SK-N-SH treated with all-trans-retinoic acid at 6 μM for 48 hours (cell line): Measurements from ENCODE around the gene TMX4.

ENCODE experiments used
- ARNTL ChIP-seq: fragments of 450-650 bp; formaldehyde crosslinking; IDR thresholded peaks from 2 replicates; pipeline ENCODE4 v1.5.0; 2020; ENCODE audit warnings: low read depth, mild to moderate bottlenecking, moderate library complexity, borderline replicate concordance
- BACH2 ChIP-seq: fragments of 250-450 bp; sonication (Bioruptor Pico); IDR thresholded peaks from 2 replicates; pipeline ENCODE4 v1.9.0; 2021; ENCODE audit warnings: mild to moderate bottlenecking, borderline replicate concordance
- CSDC2 ChIP-seq: fragments of 250-450 bp; sonication (Bioruptor Pico); IDR thresholded peaks from 2 replicates; pipeline ENCODE4 v1.5.0; 2020; ENCODE audit warnings: mild to moderate bottlenecking, moderate library complexity
- ESRRG ChIP-seq: fragments of 250-450 bp; sonication (Bioruptor Pico); IDR thresholded peaks from 2 replicates; pipeline ENCODE4 v1.6.1; 2021; ENCODE audit warnings: mild to moderate bottlenecking
- SNAI2 ChIP-seq: fragments of 250-450 bp; sonication (Bioruptor Pico); IDR thresholded peaks from 2 replicates; pipeline ENCODE4 v1.5.0; 2020; ENCODE audit warnings: mild to moderate bottlenecking, moderate library complexity
- TCF4 ChIP-seq: fragments of 250-450 bp; sonication (Bioruptor Pico); IDR thresholded peaks from 2 replicates; pipeline ENCODE4 v1.8.0; 2021; ENCODE audit warnings: mild to moderate bottlenecking, moderate library complexity, borderline replicate concordance
- TOX ChIP-seq: fragments of 250-450 bp; sonication (Bioruptor Pico); IDR thresholded peaks from 2 replicates; pipeline ENCODE4 v1.8.0; 2021; ENCODE audit warnings: mild to moderate bottlenecking, moderate library complexity, borderline replicate concordance
- ZC3H10 ChIP-seq: fragments of 250-450 bp; sonication (Bioruptor Pico); IDR thresholded peaks from 2 replicates; pipeline ENCODE4 v1.5.1; 2021; ENCODE audit warnings: mild to moderate bottlenecking, moderate library complexity
- ZNF565 ChIP-seq: fragments of 450-650 bp; formaldehyde crosslinking; conservative IDR thresholded peaks from 2 replicates; pipeline ENCODE4 v1.5.0; 2020; ENCODE audit warnings: low read depth, mild to moderate bottlenecking, moderate library complexity
- ZNF70 ChIP-seq: fragments of 450-650 bp; formaldehyde crosslinking; IDR thresholded peaks from 2 replicates; pipeline ENCODE4 v1.5.0; 2020; ENCODE audit warnings: mild to moderate bottlenecking, moderate library complexity
- ZNF8 ChIP-seq: fragments of 450-650 bp; formaldehyde crosslinking; IDR thresholded peaks from 2 replicates; pipeline ENCODE4 v1.5.0; 2020; ENCODE audit warnings: mild to moderate bottlenecking, moderate library complexity
- TF ChIP-seq, protein P1 (sequence below): fragments of 250-450 bp; sonication (Bioruptor Pico); IDR thresholded peaks from 2 replicates; pipeline ENCODE4 v1.5.1; 2020; ENCODE audit warnings: low read depth, mild to moderate bottlenecking, moderate library complexity
- TF ChIP-seq, protein P2 (sequence below): fragments of 250-450 bp; sonication (Bioruptor Pico); IDR thresholded peaks from 2 replicates; pipeline ENCODE4 v1.8.0; 2020; ENCODE audit warnings: mild to moderate bottlenecking, moderate library complexity, borderline replicate concordance
- TF ChIP-seq, protein P3 (sequence below): fragments of 250-450 bp; sonication (Bioruptor Pico); IDR thresholded peaks from 2 replicates; pipeline ENCODE4 v1.8.0; 2021; ENCODE audit warnings: low read depth, mild to moderate bottlenecking, moderate library complexity, borderline replicate concordance

DNA sequence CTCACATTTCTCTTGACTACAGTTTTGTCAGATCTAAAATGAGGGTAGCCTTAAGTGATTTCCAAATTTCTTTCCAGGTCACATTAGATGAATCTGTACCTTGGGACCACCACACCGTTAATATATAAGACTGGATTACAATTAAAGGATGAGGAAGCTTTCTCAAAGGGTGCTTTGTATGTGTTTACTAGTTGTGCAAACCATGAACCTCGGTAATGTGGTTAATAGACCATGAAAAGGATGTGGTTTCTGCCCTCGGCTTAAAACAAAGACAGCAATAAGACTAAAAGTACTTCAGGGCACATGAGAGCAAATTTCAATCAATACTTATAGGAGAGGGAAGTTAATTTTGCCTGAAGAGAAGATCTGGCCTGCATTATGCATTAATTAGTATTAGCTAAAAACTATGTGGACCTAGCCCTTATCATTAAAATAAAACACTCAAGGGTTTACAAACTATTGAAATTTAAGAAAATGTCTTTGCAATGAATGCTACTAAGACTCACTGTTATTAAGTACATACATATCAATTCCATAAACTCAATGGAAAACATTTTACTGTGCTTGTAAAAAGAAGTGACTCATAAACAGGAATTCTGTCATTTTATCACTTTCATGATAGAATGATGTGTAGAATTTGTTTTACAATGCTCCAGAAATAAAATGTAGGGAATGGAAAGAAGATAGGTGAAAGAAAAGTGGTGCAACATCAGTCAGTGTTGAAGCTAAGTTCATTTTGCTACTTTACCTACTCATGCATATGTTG, 936 bp upstream of the TMX4 start:
- TF ChIP-seq, protein P1, sequence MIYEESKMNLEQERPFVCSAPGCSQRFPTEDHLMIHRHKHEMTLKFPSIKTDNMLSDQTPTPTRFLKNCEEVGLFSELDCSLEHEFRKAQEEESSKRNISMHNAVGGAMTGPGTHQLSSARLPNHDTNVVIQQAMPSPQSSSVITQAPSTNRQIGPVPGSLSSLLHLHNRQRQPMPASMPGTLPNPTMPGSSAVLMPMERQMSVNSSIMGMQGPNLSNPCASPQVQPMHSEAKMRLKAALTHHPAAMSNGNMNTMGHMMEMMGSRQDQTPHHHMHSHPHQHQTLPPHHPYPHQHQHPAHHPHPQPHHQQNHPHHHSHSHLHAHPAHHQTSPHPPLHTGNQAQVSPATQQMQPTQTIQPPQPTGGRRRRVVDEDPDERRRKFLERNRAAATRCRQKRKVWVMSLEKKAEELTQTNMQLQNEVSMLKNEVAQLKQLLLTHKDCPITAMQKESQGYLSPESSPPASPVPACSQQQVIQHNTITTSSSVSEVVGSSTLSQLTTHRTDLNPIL, result no peak
- TF ChIP-seq ZNF70 (CRISPR knock-in tag) (no peak), ARNTL (CRISPR knock-in tag) (no peak), BACH2 (no peak), TOX (CRISPR knock-in tag) (no peak), ZNF8 (CRISPR knock-in tag) (no peak), TCF4 (CRISPR knock-in tag) (no peak), ZNF565 (CRISPR knock-in tag) (no peak), SNAI2 (CRISPR knock-in tag) (no peak), ESRRG (CRISPR knock-in tag) (no peak), CSDC2 (CRISPR knock-in tag) (no peak), ZC3H10 (CRISPR knock-in tag) (no peak)
- TF ChIP-seq, protein P2, sequence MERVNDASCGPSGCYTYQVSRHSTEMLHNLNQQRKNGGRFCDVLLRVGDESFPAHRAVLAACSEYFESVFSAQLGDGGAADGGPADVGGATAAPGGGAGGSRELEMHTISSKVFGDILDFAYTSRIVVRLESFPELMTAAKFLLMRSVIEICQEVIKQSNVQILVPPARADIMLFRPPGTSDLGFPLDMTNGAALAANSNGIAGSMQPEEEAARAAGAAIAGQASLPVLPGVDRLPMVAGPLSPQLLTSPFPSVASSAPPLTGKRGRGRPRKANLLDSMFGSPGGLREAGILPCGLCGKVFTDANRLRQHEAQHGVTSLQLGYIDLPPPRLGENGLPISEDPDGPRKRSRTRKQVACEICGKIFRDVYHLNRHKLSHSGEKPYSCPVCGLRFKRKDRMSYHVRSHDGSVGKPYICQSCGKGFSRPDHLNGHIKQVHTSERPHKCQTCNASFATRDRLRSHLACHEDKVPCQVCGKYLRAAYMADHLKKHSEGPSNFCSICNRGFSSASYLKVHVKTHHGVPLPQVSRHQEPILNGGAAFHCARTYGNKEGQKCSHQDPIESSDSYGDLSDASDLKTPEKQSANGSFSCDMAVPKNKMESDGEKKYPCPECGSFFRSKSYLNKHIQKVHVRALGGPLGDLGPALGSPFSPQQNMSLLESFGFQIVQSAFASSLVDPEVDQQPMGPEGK (CRISPR knock-in tag), result no peak
- TF ChIP-seq, protein P3, sequence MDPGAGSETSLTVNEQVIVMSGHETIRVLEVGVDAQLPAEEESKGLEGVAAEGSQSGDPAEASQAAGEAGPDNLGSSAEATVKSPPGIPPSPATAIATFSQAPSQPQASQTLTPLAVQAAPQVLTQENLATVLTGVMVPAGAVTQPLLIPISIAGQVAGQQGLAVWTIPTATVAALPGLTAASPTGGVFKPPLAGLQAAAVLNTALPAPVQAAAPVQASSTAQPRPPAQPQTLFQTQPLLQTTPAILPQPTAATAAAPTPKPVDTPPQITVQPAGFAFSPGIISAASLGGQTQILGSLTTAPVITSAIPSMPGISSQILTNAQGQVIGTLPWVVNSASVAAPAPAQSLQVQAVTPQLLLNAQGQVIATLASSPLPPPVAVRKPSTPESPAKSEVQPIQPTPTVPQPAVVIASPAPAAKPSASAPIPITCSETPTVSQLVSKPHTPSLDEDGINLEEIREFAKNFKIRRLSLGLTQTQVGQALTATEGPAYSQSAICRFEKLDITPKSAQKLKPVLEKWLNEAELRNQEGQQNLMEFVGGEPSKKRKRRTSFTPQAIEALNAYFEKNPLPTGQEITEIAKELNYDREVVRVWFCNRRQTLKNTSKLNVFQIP (CRISPR knock-in tag), result no peak
